Measurements from ENCODE around the gene DBX2.
"Not testable (repeated sequence)": the region's sequence is repeated elsewhere in the genome, so short reads cannot be mapped to it uniquely, and the experiment has no call there.

The DBX2 gene

GRCh38 chr12:45050751-45051571 is at the start of gene DBX2:
DBX2 (minus strand) TSS chr12:45051099; CDS start chr12:45050927, 172 bp downstream.
- Histone ChIP-seq H3K36me3 (ENCODE audit: control insufficient read depth, insufficient read depth, low read length) (no peaks in the 10 kb centered on the region), H3K4me1 (no peaks in the 10 kb centered on the region), H3K4me2 (ENCODE audit: low read length) (peak within 1 kb of the TSS; percentile 68), H3K4me3 (ENCODE audit: low read depth, low read length) (peak within 1 kb of the TSS; percentile 36), H3K9ac (no peak within 1 kb of the TSS), H3K9me3 (ENCODE audit: control insufficient read depth, low read length) (no peaks in the 10 kb centered on the region), H3K27ac (no peak within 1 kb of the TSS), H3K27me3 (ENCODE audit: control insufficient read depth, insufficient read depth, low read length) (no peaks in the 10 kb centered on the region), H3K79me2 (no peaks in the 10 kb centered on the region), H2AFZ (peak within 1 kb of the TSS; percentile 30)
- TF ChIP-seq CTCF (IDR thresholded peaks at IDR 0.05), result no peak

GRCh38 chr12:45098766-45099165 is 47.9 kb upstream of the DBX2 start:
- H3K79me2 ChIP-seq, result no peaks in the 10 kb centered on the region
- H3K9ac ChIP-seq, result no peak overlapping the region
- H3K36me3 ChIP-seq (ENCODE audit: control insufficient read depth, insufficient read depth, low read length), result no peaks in the 10 kb centered on the region
- H2AFZ ChIP-seq, result no peak overlapping the region
- no peaks in the 10 kb centered on the region for H3K4me1 ChIP-seq
- H3K4me2 ChIP-seq (ENCODE audit: low read length), result no peak overlapping the region
- no peak overlapping the region for H3K27ac ChIP-seq
- no peaks in the 10 kb centered on the region for H3K27me3 ChIP-seq (ENCODE audit: control insufficient read depth, insufficient read depth, low read length)
- H3K4me3 ChIP-seq (ENCODE audit: low read depth, low read length), result no peak overlapping the region
- no peaks in the 10 kb centered on the region for H3K9me3 ChIP-seq (ENCODE audit: control insufficient read depth, low read length)
- TF ChIP-seq CTCF (IDR thresholded peaks at IDR 0.05), result no peak

GRCh38 chr12:45095417-45095816 is 44.5 kb upstream of the DBX2 start:
- not testable (repeated sequence) for H2AFZ ChIP-seq; H3K4me1 ChIP-seq; H3K4me3 ChIP-seq (ENCODE audit: low read depth, low read length); H3K27ac ChIP-seq; H3K9ac ChIP-seq; H3K9me3 ChIP-seq (ENCODE audit: control insufficient read depth, low read length); H3K4me2 ChIP-seq (ENCODE audit: low read length); H3K79me2 ChIP-seq; H3K27me3 ChIP-seq (ENCODE audit: control insufficient read depth, insufficient read depth, low read length); H3K36me3 ChIP-seq (ENCODE audit: control insufficient read depth, insufficient read depth, low read length)

GRCh38 chr12:45093051-45093450 is 42.2 kb upstream of the DBX2 start:
- H3K36me3 ChIP-seq (ENCODE audit: control insufficient read depth, insufficient read depth, low read length), result no peaks in the 10 kb centered on the region
- no peaks in the 10 kb centered on the region for H3K4me1 ChIP-seq
- H3K4me2 ChIP-seq (ENCODE audit: low read length), result no peak overlapping the region
- no peaks in the 10 kb centered on the region for H3K27me3 ChIP-seq (ENCODE audit: control insufficient read depth, insufficient read depth, low read length)
- no peaks in the 10 kb centered on the region for H3K79me2 ChIP-seq
- no peak overlapping the region for H3K9ac ChIP-seq
- H3K9me3 ChIP-seq (ENCODE audit: control insufficient read depth, low read length), result no peaks in the 10 kb centered on the region
- no peak overlapping the region for H2AFZ ChIP-seq
- no peak overlapping the region for H3K27ac ChIP-seq
- no peak overlapping the region for H3K4me3 ChIP-seq (ENCODE audit: low read depth, low read length)
- no peak for TF ChIP-seq CTCF (IDR thresholded peaks at IDR 0.05)

GRCh38 chr12:45089411-45090075 is 38.6 kb upstream of the DBX2 start:
- Histone ChIP-seq H2AFZ (no peak overlapping the region), H3K27ac (no peak overlapping the region), H3K4me3 (ENCODE audit: low read depth, low read length) (no peak overlapping the region), H3K4me2 (ENCODE audit: low read length) (no peak overlapping the region), H3K4me1 (no peaks in the 10 kb centered on the region), H3K9ac (no peak overlapping the region), H3K27me3 (ENCODE audit: control insufficient read depth, insufficient read depth, low read length) (no peaks in the 10 kb centered on the region), H3K9me3 (ENCODE audit: control insufficient read depth, low read length) (no peaks in the 10 kb centered on the region), H3K79me2 (no peaks in the 10 kb centered on the region), H3K36me3 (ENCODE audit: control insufficient read depth, insufficient read depth, low read length) (no peaks in the 10 kb centered on the region)
- no peak for TF ChIP-seq CTCF (IDR thresholded peaks at IDR 0.05)

Measured in parathyroid adenoma (tissue), 2 donors.